ENCODE results near the gene PICK1.

Gene PICK1

DNA sequence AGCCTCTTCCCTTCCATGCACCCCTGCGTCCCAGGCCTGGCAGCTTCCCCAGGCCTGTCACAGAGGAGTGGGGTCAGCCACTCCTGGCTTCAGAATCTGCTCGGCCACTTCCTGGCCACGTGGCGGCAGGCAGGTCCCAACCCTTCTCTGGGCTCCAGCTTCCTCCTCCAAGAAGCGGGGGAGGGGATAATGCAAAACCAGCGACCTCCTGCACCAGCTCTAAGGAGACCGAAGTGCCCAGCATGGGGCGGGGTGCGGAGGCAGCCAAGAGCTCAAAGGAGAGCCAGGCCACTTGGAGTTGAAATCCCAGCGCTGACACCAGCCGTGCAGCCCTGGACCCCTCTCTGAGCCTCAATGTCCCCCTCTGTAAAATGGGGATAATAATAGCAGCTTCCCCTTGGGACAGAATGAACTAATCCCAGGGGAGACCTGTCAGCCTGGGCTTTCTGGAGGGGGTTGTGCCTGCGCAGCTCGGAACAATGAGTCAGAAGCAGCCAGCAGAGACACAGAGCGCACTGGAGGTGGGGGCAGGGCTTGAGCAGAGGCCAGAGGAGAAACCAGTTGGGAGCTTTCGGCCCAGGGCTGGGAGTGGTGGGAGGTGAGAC is 22.8 kb upstream of the PICK1 start (continued):
- TF ChIP-seq, protein P1, sequence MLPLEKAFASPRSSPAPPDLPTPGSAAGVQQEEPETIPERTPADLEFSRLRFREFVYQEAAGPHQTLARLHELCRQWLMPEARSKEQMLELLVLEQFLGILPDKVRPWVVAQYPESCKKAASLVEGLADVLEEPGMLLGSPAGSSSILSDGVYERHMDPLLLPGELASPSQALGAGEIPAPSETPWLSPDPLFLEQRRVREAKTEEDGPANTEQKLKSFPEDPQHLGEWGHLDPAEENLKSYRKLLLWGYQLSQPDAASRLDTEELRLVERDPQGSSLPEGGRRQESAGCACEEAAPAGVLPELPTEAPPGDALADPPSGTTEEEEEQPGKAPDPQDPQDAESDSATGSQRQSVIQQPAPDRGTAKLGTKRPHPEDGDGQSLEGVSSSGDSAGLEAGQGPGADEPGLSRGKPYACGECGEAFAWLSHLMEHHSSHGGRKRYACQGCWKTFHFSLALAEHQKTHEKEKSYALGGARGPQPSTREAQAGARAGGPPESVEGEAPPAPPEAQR (tag by site-specific recombination; IDR thresholded peaks at IDR 0.05): 0 out of 2 replicates have a peak, but pooled peaks have one; percentile 36
- TF ChIP-seq ZNF830 (tag by site-specific recombination; IDR thresholded peaks at IDR 0.05; ENCODE audit: low read depth) (no peak), KLF9 (tag by site-specific recombination; IDR thresholded peaks at IDR 0.05; ENCODE audit: low read depth) (0 out of 2 replicates have a peak, but pooled peaks have one; percentile 9), ZNF138 (tag by site-specific recombination; IDR thresholded peaks at IDR 0.05; ENCODE audit: borderline replicate concordance) (no peak), SCRT2 (tag by site-specific recombination; IDR thresholded peaks at IDR 0.05) (no peak), BCL11A (tag by site-specific recombination; IDR thresholded peaks at IDR 0.05; ENCODE audit: low read depth) (0 out of 2 replicates have a peak, but pooled peaks have one; percentile 60), ZNF184 (tag by site-specific recombination; IDR thresholded peaks at IDR 0.05) (peak; percentile 61; the same call in 1 of the 2 replicates), ZNF791 (tag by site-specific recombination; IDR thresholded peaks at IDR 0.05) (no peak), ZNF423 (tag by site-specific recombination; IDR thresholded peaks at IDR 0.05) (peak; percentile 60; the same call in 1 of the 2 replicates), ZNF112 (tag by site-specific recombination; IDR thresholded peaks at IDR 0.05) (no peak), GLIS2 (tag by site-specific recombination; IDR thresholded peaks at IDR 0.05) (0 out of 2 replicates have a peak, but pooled peaks have one; percentile 34), ZNF837 (tag by site-specific recombination; IDR thresholded peaks at IDR 0.05) (no peak), ZBTB17 (tag by site-specific recombination; IDR thresholded peaks at IDR 0.05) (peak; percentile 33; the same call in 1 of the 2 replicates), ZNF585B (tag by site-specific recombination; IDR thresholded peaks at IDR 0.05) (no peak), ZNF623 (tag by site-specific recombination; IDR thresholded peaks at IDR 0.05) (no peak; the same call in 1 of the 2 replicates), ZNF324 (tag by site-specific recombination; IDR thresholded peaks at IDR 0.05) (peak; percentile 84), ZNF221 (tag by site-specific recombination; IDR thresholded peaks at IDR 0.05; ENCODE audit: borderline replicate concordance) (no peak), KLF8 (tag by site-specific recombination; IDR thresholded peaks at IDR 0.05) (peak; percentile 59; the same call in 1 of the 2 replicates), YY1 (tag by site-specific recombination; IDR thresholded peaks at IDR 0.05) (no peak), SETDB1 (IDR thresholded peaks at IDR 0.05; ENCODE audit: insufficient read length, low read length) (no peak), ZIC2 (tag by site-specific recombination; IDR thresholded peaks at IDR 0.05) (peak; percentile 51; the same call in 1 of the 2 replicates), ZNF501 (tag by site-specific recombination; IDR thresholded peaks at IDR 0.05) (no peak), ZFP41 (tag by site-specific recombination; IDR thresholded peaks at IDR 0.05; ENCODE audit: borderline replicate concordance) (no peak), ZNF654 (tag by site-specific recombination; IDR thresholded peaks at IDR 0.05; ENCODE audit: low read depth) (no peak), ZNF629 (tag by site-specific recombination; IDR thresholded peaks at IDR 0.05) (peak; percentile 79), GLIS1 (tag by site-specific recombination; IDR thresholded peaks at IDR 0.05) (peak; percentile 51; the same call in 1 of the 2 replicates)
- TF ChIP-seq, protein P2, sequence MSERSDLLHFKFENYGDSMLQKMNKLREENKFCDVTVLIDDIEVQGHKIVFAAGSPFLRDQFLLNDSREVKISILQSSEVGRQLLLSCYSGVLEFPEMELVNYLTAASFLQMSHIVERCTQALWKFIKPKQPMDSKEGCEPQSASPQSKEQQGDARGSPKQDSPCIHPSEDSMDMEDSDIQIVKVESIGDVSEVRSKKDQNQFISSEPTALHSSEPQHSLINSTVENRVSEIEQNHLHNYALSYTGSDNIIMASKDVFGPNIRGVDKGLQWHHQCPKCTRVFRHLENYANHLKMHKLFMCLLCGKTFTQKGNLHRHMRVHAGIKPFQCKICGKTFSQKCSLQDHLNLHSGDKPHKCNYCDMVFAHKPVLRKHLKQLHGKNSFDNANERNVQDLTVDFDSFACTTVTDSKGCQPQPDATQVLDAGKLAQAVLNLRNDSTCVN (tag by site-specific recombination; optimal IDR thresholded peaks at IDR 0.05): peak; percentile 7
- TF ChIP-seq, protein P3, sequence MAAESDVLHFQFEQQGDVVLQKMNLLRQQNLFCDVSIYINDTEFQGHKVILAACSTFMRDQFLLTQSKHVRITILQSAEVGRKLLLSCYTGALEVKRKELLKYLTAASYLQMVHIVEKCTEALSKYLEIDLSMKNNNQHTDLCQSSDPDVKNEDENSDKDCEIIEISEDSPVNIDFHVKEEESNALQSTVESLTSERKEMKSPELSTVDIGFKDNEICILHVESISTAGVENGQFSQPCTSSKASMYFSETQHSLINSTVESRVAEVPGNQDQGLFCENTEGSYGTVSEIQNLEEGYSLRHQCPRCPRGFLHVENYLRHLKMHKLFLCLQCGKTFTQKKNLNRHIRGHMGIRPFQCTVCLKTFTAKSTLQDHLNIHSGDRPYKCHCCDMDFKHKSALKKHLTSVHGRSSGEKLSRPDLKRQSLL (tag by site-specific recombination; IDR thresholded peaks at IDR 0.05): no peak
- TF ChIP-seq, protein P4, sequence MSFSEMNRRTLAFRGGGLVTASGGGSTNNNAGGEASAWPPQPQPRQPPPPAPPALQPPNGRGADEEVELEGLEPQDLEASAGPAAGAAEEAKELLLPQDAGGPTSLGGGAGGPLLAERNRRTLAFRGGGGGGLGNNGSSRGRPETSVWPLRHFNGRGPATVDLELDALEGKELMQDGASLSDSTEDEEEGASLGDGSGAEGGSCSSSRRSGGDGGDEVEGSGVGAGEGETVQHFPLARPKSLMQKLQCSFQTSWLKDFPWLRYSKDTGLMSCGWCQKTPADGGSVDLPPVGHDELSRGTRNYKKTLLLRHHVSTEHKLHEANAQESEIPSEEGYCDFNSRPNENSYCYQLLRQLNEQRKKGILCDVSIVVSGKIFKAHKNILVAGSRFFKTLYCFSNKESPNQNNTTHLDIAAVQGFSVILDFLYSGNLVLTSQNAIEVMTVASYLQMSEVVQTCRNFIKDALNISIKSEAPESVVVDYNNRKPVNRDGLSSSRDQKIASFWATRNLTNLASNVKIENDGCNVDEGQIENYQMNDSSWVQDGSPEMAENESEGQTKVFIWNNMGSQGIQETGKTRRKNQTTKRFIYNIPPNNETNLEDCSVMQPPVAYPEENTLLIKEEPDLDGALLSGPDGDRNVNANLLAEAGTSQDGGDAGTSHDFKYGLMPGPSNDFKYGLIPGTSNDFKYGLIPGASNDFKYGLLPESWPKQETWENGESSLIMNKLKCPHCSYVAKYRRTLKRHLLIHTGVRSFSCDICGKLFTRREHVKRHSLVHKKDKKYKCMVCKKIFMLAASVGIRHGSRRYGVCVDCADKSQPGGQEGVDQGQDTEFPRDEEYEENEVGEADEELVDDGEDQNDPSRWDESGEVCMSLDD (tag by site-specific recombination; IDR thresholded peaks at IDR 0.05): peak; percentile 29; the same call in 1 of the 2 replicates
- TF ChIP-seq, protein P5, sequence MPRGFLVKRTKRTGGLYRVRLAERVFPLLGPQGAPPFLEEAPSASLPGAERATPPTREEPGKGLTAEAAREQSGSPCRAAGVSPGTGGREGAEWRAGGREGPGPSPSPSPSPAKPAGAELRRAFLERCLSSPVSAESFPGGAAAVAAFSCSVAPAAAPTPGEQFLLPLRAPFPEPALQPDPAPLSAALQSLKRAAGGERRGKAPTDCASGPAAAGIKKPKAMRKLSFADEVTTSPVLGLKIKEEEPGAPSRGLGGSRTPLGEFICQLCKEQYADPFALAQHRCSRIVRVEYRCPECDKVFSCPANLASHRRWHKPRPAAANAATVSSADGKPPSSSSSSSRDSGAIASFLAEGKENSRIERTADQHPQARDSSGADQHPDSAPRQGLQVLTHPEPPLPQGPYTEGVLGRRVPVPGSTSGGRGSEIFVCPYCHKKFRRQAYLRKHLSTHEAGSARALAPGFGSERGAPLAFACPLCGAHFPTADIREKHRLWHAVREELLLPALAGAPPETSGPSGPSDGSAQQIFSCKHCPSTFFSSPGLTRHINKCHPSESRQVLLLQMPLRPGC (tag by site-specific recombination; IDR thresholded peaks at IDR 0.05): peak; percentile 39; the same call in 1 of the 2 replicates
- TF ChIP-seq, protein P6, sequence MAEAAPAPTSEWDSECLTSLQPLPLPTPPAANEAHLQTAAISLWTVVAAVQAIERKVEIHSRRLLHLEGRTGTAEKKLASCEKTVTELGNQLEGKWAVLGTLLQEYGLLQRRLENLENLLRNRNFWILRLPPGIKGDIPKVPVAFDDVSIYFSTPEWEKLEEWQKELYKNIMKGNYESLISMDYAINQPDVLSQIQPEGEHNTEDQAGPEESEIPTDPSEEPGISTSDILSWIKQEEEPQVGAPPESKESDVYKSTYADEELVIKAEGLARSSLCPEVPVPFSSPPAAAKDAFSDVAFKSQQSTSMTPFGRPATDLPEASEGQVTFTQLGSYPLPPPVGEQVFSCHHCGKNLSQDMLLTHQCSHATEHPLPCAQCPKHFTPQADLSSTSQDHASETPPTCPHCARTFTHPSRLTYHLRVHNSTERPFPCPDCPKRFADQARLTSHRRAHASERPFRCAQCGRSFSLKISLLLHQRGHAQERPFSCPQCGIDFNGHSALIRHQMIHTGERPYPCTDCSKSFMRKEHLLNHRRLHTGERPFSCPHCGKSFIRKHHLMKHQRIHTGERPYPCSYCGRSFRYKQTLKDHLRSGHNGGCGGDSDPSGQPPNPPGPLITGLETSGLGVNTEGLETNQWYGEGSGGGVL (tag by site-specific recombination; IDR thresholded peaks at IDR 0.05): peak; percentile 73
